ENCODE results near the gene NANS. TPM values are rescaled to one million over a fixed set of nuclear protein-coding genes. Genes with fewer than 3 reads are reported as not detected.

NANS gene
- 63.5 to 72.6 TPM (median 67.8 TPM) in 5 replicates for total RNA-seq (2022; extraction: Qiagen RNA extraction)

GRCh38 chr9:98056269-98057137 lies at the start of gene NANS:
Gene NANS, plus strand, starts transcription at chr9:98056732. Its CDS starts 77 bp downstream, at chr9:98056809.

GRCh38 chr9:98118640-98119601 lies 62.4 kb downstream of the NANS start, which contains the start of gene TRIM14:
Gene TRIM14, minus strand, starts transcription at chr9:98119222. Its CDS starts 34 bp downstream, at chr9:98119188.

Other genes starting within 250 kb of the NANS start
- 2.5 to 4.0 TPM (median 3.3 TPM) in 5 replicates for gene FOXE1, start 203.5 kb upstream of the NANS start, total RNA-seq (2022; extraction: Qiagen RNA extraction)
- gene TRMO, start 134.2 kb upstream of the NANS start, total RNA-seq (2022; extraction: Qiagen RNA extraction): 11.1 to 13.7 TPM (median 13.3 TPM) in 5 replicates
- not detected in 5 replicates for gene HEMGN, start 118.6 kb upstream of the NANS start, total RNA-seq (2022; extraction: Qiagen RNA extraction)
- 279 to 316 TPM (median 299 TPM) in 5 replicates for gene ANP32B, start 73.4 kb upstream of the NANS start, total RNA-seq (2022; extraction: Qiagen RNA extraction)
- 10.8 to 14.4 TPM (median 13.3 TPM) in 5 replicates for gene TRIM14, start 62.5 kb downstream of the NANS start, total RNA-seq (2022; extraction: Qiagen RNA extraction)
- 1.0 to 1.6 TPM (median 1.3 TPM) in 5 replicates for gene CORO2A, start 135.9 kb downstream of the NANS start, total RNA-seq (2022; extraction: Qiagen RNA extraction)
- gene TBC1D2, start 198.9 kb downstream of the NANS start, total RNA-seq (2022; extraction: Qiagen RNA extraction): 8.8 to 12.7 TPM (median 10.5 TPM) in 5 replicates

Measured in A549 treated with Mapracorat at 1 μM for 4 hours (cell line).